Measurements from ENCODE around the gene ANKRD10.
"Not testable (repeated sequence)": the region's sequence is repeated elsewhere in the genome, so short reads cannot be mapped to it uniquely, and the experiment has no call there.

The ANKRD10 gene

DNA sequence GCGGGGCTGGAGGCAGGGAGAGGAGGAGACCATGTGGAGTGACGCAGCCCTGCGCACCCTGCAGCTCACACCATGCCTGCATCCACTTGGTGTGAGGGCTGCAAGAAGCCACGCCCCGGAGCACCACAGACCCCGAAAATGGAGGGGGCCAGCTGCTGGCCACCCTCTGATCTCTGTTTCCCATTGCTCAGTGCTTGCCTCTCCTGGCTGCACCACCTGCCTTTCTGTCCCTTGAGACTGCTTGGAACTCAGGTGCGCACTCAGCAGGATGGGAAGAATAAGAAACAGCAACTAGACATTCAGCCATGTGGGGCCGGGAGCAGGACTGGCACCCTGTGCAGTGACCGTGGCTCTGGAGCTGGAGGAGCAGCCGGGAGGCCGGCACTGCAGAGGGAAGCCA is 64.0 kb downstream of the ANKRD10 start:
- DNase-seq (no peak), ATAC-seq (no peak)
- Mint-ChIP-seq H3K9me3 (peaks cover 3 to 4% of the 10 kb centered on the region in 2 donors), H3K4me1 (peaks cover 6% of the 10 kb centered on the region), H3K27me3 (peaks cover 12% of the 10 kb centered on the region), H3K4me3 (no peak overlapping the region), H3K27ac (no peak overlapping the region)

DNA sequence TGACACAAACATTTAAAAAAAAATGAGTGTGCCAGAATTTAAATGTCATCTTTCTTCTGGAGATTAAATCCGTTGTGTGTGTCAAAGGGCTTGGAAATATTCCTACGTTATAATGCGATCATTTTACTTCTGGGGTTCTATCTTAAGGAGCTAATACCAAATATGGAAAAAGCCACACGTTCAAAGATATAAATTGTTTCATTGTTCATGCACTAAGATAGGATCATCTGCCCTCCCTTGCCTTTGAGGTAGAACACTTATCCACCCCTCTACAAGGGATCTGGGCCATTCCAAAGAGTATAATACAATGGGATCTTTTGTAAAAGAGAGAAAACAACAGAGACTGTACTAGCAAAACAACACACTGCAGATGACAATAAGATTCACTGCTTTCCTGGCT is 64.9 kb downstream of the ANKRD10 start:
- H3K27ac Mint-ChIP-seq = no peak overlapping the region
- DNase-seq = no peak
- peaks cover 21% of the 10 kb centered on the region for H3K27me3 Mint-ChIP-seq
- no peak overlapping the region for H3K4me3 Mint-ChIP-seq
- ATAC-seq = no peak
- H3K9me3 Mint-ChIP-seq = no peaks in the 10 kb centered on the region
- H3K4me1 Mint-ChIP-seq = peaks cover 6% of the 10 kb centered on the region

DNA sequence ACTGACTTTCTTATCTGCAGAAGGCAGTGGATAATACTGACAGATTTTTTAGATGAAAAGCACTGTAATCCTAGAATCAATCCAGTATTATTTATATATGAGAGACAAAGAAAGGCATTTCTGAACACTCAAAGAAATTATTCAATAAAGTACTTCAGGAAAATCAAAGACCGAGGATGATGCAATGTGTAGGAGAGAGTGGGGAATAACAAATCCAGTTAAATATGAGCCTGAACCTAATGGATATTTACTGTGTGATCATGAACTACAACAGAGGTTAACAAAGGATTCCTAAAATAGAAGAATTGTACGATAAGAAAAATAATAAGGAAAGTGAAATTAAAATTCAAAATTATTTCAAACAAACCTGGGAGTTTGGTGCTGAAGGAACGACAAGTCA is 69.3 kb downstream of the ANKRD10 start:
- peaks cover 33% of the 10 kb centered on the region for H3K27me3 Mint-ChIP-seq
- peaks cover 6 to 17% of the 10 kb centered on the region in 2 donors for H3K9me3 Mint-ChIP-seq
- ATAC-seq = no peak
- no peak overlapping the region for H3K27ac Mint-ChIP-seq
- peaks cover 6% of the 10 kb centered on the region for H3K4me1 Mint-ChIP-seq
- DNase-seq = no peak
- no peak overlapping the region for H3K4me3 Mint-ChIP-seq

DNA sequence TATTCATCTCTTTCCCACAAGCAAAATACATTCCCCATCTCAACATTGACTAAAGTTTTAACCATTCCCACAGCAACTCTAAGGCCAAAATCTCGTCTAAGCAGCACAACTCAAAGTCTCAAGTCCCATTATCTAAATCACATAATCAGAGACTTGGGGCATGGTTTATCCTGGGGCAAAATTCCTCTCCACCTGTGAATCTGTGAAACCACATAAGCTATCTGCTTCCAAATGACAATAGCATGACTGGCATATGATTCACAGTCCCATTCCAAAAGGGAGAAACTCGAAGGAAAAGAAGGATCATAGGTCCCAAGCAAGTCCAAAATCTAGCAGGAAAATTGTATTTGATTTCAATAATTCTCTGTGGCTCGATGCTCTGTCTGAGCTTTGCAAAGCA is 73.0 kb downstream of the ANKRD10 start:
- peaks cover 33% of the 10 kb centered on the region for H3K27me3 Mint-ChIP-seq
- no peak overlapping the region for H3K4me3 Mint-ChIP-seq
- H3K4me1 Mint-ChIP-seq = no peaks in the 10 kb centered on the region
- H3K27ac Mint-ChIP-seq = no peak overlapping the region
- peaks cover 6 to 17% of the 10 kb centered on the region in 2 donors for H3K9me3 Mint-ChIP-seq
- ATAC-seq (no peak), DNase-seq (no peak)

DNA sequence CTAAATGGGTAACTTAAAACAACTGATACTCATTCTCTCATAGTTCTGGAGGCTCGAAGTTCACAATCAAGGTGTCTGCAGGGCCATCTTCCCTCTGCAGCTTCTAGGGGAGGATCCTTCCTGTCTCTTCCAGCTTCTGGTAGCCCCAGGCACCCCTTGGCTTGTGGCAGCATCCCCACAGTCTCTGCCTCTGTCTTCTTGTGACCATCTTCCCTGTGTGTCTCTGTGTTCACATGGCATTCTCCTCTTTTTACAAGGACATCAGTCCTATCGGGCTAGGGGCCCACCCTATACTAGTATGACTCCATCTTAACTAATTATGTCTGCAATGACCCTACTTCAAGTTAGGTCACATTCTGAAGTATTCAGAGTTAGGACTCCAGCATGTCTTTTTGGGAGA is 73.5 kb downstream of the ANKRD10 start:
- peaks cover 6 to 17% of the 10 kb centered on the region in 2 donors for H3K9me3 Mint-ChIP-seq
- no peak overlapping the region for H3K4me3 Mint-ChIP-seq
- ATAC-seq (no peak), DNase-seq (no peak)
- H3K27ac Mint-ChIP-seq = no peak overlapping the region
- no peaks in the 10 kb centered on the region for H3K4me1 Mint-ChIP-seq
- H3K27me3 Mint-ChIP-seq = peaks cover 32% of the 10 kb centered on the region

GRCh38 chr13:110838867-110839538 is 75.9 kb downstream of the ANKRD10 start:
- Mint-ChIP-seq H3K9me3 (peaks cover 6 to 16% of the 10 kb centered on the region in 2 donors), H3K27me3 (peaks cover 11% of the 10 kb centered on the region), H3K4me1 (no peaks in the 10 kb centered on the region), H3K27ac (no peak overlapping the region), H3K4me3 (no peak overlapping the region)
- ATAC-seq (no peak), DNase-seq (no peak)

DNA sequence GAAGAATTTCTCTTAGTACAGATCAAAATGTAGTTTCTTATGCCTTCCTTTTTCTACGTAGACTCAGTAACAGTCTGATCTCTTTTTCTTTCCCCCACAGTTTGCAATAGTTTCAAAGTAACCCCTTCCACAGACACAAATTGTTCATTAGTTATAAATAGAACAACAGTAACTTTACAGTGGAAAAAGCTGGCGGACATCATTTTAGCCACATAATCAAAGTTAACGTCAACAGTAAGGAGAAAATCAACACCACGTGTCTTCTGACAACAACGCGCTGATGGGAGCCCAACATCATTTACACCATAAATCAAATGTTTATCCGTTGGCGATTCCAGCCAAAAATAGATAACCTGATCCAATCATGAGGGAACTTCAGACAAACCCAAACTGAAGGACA is 76.8 kb downstream of the ANKRD10 start:
- ATAC-seq (no peak), DNase-seq (no peak)
- Mint-ChIP-seq H3K9me3 (peaks cover 6 to 10% of the 10 kb centered on the region in 2 donors), H3K4me3 (no peak overlapping the region), H3K27me3 (peaks cover 5% of the 10 kb centered on the region), H3K27ac (no peak overlapping the region), H3K4me1 (no peaks in the 10 kb centered on the region)

- H3K27ac Mint-ChIP-seq, ATAC-seq, H3K27me3 Mint-ChIP-seq, H3K4me3 Mint-ChIP-seq, H3K4me1 Mint-ChIP-seq, DNase-seq: not testable (repeated sequence)
- peaks cover 6 to 10% of the 10 kb centered on the region in 2 donors for H3K9me3 Mint-ChIP-seq
These were observed 77.3 kb downstream of the ANKRD10 start for GRCh38 chr13:110837397-110838061.

DNA sequence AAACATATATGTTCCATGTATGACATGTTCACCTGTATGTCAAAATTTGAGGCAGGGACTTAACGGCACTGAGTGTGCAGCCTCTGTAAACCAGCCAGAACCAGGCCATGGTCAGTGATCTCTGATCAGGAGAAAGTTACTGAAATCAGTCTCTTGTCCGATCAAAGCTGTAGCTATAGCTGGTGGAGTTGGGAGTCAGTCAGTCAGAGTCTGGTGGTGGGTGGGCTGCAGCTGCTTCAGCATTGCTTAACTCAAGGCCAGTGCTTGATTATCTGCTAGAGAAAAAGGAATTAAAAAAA is 78.3 kb downstream of the ANKRD10 start:
- peaks cover 4 to 5% of the 10 kb centered on the region in 2 donors for H3K9me3 Mint-ChIP-seq
- H3K4me1 Mint-ChIP-seq = no peaks in the 10 kb centered on the region
- DNase-seq (no peak), ATAC-seq (no peak)
- no peak overlapping the region for H3K4me3 Mint-ChIP-seq
- no peak overlapping the region for H3K27ac Mint-ChIP-seq
- H3K27me3 Mint-ChIP-seq = peaks cover 5% of the 10 kb centered on the region

GRCh38 chr13:110835721-110836604 is 78.9 kb downstream of the ANKRD10 start:
- no peak for ATAC-seq
- Mint-ChIP-seq H3K9me3 (no peaks in the 10 kb centered on the region), H3K27ac (no peak overlapping the region), H3K4me1 (no peaks in the 10 kb centered on the region), H3K27me3 (no peaks in the 10 kb centered on the region), H3K4me3 (no peak overlapping the region)
- no peak for DNase-seq

- no peaks in the 10 kb centered on the region for H3K27me3 Mint-ChIP-seq
- DNase-seq (no peak), ATAC-seq (no peak)
- H3K4me1 Mint-ChIP-seq = no peaks in the 10 kb centered on the region
- H3K4me3 Mint-ChIP-seq = no peak overlapping the region
- H3K27ac Mint-ChIP-seq = no peak overlapping the region
- no peaks in the 10 kb centered on the region for H3K9me3 Mint-ChIP-seq
These were observed 80.3 kb downstream of the ANKRD10 start for GRCh38 chr13:110834572-110834971.

GRCh38 chr13:110832531-110832930 is 82.3 kb downstream of the ANKRD10 start:
- H3K27me3 Mint-ChIP-seq = no peaks in the 10 kb centered on the region
- H3K4me1 Mint-ChIP-seq = no peaks in the 10 kb centered on the region
- H3K4me3 Mint-ChIP-seq = no peak overlapping the region
- no peak for DNase-seq
- H3K27ac Mint-ChIP-seq = no peak overlapping the region
- H3K9me3 Mint-ChIP-seq = no peaks in the 10 kb centered on the region
- ATAC-seq = no peak

DNA sequence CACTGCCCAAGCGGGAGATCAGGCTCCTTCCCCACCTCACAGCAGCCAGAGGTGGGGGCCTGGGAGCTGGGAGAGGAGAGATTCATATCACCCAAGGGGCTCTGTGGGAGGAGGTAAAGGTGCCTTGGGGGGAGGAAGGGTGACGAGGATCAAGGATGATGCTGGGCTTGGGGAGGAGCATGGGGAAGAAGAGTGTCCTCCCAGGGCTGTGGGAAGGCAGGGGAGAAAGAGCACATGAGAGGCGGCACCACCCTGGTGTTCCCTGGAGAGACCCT is 82.7 kb downstream of the ANKRD10 start:
- no peak for DNase-seq
- Mint-ChIP-seq H3K9me3 (no peaks in the 10 kb centered on the region), H3K4me3 (no peak overlapping the region), H3K27me3 (no peaks in the 10 kb centered on the region), H3K27ac (peak overlapping the region in 1 of 2 donors; percentile 21), H3K4me1 (no peaks in the 10 kb centered on the region)
- ATAC-seq = no peak

DNA sequence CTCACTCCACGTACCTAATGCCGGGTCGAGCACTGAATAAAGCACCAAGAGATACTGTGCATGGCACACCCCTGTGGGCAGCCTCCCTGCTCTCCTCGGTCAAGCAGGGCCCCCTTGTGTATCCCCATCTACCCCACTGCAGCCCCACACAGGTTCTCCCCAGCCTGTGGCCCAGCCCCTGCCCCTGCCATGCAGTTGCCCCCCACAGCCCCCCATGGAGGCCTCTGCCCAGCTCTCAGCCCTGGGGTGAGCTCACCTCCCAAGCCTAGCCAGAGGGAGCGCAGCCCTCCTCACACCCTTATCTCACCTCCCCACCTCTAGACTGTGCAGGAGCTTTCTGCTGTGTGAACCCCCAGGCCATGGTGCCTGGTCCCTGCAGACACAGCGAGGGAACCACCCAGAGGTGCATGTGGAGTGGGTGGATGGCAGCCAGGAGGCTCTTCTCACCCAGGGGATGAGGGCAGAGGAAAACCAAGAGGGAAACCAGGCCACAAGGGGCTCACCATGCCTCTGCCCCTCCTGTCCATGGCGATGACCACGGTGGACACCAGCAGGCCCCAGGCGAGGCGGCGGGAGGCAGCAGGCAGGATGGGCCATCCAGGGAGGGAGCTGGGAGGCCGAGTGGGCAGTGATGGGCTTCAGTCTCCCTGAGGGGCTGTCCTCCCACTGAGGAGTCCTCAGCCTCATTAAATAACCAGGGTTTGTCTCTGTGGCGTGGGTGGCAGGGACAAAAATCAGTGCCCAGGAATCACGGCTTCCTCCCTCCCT is 83.2 kb downstream of the ANKRD10 start:
- H3K27me3 Mint-ChIP-seq = no peaks in the 10 kb centered on the region
- H3K4me3 Mint-ChIP-seq = no peak overlapping the region
- no peaks in the 10 kb centered on the region for H3K9me3 Mint-ChIP-seq
- no peak overlapping the region for H3K27ac Mint-ChIP-seq
- ATAC-seq (peak; percentile 40), DNase-seq (no peak)
- H3K4me1 Mint-ChIP-seq = no peaks in the 10 kb centered on the region

DNA sequence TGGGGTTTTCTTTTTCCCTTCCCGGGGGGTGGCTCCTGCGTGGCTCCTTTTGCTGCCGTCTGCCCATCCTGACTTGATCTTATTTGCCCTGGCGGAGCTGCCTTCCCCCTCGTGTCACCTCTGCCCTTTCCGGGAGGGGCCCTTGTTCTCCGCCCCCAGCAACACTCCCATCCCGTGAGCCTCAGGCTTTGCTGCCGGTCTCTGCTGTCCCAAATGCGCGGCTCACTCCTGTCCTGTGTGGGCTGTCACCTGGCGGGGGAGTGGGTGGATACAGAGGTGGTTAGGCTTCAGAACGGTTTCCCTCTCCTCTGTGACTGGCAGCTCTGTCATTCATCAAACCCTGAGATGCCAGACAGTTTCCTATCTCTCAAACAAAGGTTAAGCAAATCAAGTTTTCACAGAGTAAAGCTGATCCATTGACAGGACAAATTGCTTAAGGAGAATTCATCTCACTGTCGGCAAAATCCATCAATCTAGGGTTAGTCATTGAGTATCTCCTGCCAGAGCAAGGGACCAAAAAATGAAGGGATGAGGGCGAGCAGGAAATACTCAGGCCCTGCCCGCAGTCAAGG is 84.0 kb downstream of the ANKRD10 start:
- Mint-ChIP-seq H3K9me3 (no peaks in the 10 kb centered on the region), H3K4me3 (no peak overlapping the region)
- ATAC-seq = no peak

More for the DNA sequence above, 84.0 kb downstream of the ANKRD10 start:
- no peak overlapping the region for H3K27ac Mint-ChIP-seq
- no peaks in the 10 kb centered on the region for H3K4me1 Mint-ChIP-seq
- H3K27me3 Mint-ChIP-seq = no peaks in the 10 kb centered on the region
- no peak for DNase-seq
